ENCODE results near the gene NUP85.
A peak's percentile ranks its signal among the peaks of the same experiment; 100 is the strongest.
"Not testable (repeated sequence)": the region's sequence is repeated elsewhere in the genome, so short reads cannot be mapped to it uniquely, and the experiment has no call there.

The NUP85 gene, protein sequence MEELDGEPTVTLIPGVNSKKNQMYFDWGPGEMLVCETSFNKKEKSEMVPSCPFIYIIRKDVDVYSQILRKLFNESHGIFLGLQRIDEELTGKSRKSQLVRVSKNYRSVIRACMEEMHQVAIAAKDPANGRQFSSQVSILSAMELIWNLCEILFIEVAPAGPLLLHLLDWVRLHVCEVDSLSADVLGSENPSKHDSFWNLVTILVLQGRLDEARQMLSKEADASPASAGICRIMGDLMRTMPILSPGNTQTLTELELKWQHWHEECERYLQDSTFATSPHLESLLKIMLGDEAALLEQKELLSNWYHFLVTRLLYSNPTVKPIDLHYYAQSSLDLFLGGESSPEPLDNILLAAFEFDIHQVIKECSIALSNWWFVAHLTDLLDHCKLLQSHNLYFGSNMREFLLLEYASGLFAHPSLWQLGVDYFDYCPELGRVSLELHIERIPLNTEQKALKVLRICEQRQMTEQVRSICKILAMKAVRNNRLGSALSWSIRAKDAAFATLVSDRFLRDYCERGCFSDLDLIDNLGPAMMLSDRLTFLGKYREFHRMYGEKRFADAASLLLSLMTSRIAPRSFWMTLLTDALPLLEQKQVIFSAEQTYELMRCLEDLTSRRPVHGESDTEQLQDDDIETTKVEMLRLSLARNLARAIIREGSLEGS

DNA sequence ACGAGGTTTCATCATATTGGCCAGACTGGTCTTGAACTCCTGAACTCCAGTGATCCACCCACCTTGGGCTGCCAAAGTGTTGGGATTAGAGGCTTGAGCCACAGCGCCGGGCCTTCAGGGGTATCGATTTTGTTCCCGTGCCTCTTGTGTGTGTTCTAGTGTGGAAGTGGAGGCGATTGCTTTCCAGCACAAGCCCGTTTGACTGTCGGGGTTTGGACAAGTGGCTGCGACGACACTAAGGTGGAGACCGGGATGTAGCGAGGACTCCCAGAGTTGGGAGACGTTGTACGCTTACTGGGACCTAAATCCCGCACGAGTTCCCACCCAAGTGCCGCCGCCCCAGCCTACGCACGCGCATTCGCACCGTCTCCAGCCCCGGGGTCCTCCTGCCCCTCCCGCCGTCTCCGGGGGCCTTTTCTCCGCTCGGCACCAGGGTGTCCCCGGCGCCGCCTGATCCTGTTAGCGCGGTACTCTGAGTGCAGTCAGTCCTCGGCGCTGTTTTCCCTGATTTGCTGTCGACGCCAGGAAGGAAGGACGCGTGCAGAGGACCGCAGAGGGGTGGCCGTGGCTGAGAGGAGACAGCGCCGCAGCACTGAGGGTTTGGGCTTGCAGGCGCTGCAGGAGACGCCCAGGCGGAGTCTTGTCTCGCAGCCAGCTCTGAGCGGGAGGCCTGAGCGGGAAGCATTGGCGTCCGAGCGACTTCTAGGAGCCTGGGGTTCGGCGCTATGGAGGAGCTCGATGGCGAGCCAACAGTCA is at the start of gene NUP85:
Gene NUP85 (plus strand): TSS at position 643 of the 756 bp plus-strand sequence. CDS start 83 bp downstream, at position 726.
- DNase-seq (ENCODE audit: extremely low read depth in 1 of 2, low read depth in 1 of 2), result peak; percentile 84 to 92

DNA sequence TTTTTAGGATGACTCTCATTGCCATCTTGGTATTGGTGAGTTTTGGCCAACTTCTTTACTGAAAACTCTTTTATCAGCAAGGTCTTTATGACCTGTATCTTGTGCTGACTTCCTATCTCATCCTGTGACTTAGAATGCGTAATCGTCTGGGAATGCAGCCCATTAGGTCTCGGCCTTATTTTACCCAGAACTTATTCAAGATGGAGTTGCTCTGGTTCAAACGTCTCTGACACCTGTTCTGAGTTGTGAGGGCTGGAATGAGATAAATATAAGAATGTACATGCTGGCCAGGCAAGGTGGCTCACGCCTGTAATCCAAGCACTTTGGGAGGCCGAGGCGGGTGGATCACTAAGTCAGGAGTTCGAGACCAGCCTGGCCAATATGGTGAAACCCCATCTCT is 47.0 kb upstream of the NUP85 start:
- not testable (repeated sequence) for DNase-seq (ENCODE audit: extremely low read depth in 1 of 2, low read depth in 1 of 2)

DNA sequence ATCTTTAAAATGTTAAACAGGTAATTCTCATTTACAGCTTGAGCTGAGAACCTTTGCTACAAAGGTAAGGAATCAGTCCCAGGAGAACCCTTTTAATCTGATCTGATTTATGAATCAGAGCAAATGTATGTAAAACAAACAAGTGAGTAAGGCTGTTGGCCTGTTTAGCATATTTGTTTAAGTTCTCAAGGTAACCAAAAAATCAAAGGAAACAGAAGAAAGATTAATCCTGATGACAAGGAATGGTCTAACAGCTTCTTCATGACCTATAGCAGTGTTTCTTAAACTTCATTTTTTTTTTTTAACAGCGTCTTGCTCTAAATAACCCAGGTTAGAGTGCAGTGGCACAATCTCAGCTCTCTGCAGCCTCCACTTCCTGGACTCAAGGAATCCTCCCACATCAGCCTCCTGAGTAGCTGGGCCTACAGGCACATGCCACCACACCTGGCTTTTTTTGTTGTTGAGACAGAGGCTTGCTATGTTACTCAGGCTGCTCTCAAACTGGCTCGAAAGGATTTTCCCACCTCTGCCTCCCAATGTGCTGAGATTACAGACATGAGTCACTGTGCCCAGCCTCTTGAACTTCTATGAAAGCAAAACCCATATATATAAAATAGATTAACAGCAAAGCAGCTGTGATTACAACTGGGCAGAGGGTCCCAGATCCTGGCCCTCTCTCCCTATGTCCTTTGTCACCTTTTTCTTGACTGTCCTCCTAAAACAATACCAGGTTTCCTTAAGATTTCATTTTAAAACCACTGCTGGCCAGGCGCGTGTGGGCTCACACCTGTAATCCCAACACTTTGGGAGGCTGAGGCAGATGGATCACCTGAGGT is 46.1 kb upstream of the NUP85 start:
- DNase-seq (ENCODE audit: extremely low read depth in 1 of 2, low read depth in 1 of 2), result no peak

DNA sequence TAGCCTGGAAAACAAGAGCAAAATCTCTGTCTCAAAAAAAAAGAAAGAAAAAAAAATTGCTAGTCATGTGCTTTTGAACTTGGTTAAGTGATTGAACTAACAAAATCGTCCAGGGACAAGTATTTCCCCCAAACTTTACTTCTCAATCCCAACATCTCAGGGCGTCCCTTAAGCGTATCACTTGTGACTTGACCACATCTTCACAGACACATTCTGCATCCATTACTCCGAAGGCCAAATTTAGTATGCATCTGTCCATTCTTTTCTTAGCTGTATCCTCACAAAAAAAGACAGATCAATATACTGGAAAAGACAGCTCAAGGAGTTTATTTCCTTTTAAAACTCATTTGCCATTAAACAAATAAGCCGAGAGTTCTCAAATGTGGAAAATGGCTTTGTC is 45.3 kb upstream of the NUP85 start:
- DNase-seq (ENCODE audit: extremely low read depth in 1 of 2, low read depth in 1 of 2), result no peak

DNA sequence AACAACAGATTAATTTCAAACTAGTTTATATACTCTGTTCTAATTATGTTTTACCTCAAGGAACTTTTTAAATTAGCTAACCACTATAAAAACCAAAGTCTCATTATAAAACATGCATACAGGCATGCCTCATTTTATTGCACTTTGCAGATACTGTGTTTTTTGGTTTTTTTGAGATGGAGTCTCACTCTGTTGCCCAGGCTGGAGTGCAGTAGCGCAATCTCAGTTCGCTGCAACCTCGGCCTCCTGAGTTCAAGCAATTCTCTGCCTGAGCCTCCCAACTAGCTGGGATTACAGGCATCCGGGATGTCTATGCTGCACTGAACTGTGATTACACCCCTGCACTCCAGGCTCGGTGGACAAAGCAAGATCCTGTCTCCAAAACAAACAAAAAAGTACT is 42.4 kb upstream of the NUP85 start:
- DNase-seq (ENCODE audit: extremely low read depth in 1 of 2, low read depth in 1 of 2), result no peak

DNA sequence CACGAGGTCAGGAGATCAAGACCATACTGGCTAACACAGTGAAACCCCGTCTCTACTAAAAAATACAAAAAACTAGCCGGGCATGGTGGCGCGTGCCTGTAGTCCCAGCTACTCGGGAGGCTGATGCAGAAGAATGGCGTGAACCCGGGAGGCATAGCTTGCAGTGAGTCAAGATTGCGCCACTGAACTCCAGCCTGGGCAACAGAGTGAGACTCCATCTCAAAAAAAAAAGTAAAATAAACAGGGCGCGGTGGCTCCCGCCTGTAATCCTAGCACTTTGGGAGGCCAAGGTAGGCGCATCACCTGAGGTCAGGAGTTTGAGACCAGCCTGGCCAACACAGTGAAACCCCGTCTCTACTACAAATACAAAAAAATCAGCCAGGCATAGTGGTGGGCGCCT is 40.9 kb upstream of the NUP85 start:
- DNase-seq (ENCODE audit: extremely low read depth in 1 of 2, low read depth in 1 of 2), result not testable (repeated sequence)

DNA sequence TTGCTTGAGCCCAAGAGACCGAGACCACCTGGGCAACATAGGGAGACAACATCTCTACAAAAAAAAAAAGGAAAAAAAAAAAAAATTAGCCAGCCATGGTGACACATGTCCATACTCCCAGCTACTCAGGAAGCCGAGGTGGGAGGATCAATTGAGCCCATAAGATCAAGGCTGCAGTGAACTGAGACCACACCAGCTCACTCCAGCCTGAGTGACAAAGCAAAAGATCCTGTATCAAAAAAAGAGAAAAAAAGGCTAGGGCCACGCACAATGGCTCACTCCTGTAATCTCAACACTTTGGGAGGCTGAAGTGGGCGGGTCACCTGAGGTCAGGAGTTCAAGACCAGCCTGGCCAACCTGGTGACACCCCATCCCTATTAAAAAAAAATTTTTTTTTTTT is 36.5 kb upstream of the NUP85 start:
- no peak for DNase-seq (ENCODE audit: extremely low read depth in 1 of 2, low read depth in 1 of 2)

DNA sequence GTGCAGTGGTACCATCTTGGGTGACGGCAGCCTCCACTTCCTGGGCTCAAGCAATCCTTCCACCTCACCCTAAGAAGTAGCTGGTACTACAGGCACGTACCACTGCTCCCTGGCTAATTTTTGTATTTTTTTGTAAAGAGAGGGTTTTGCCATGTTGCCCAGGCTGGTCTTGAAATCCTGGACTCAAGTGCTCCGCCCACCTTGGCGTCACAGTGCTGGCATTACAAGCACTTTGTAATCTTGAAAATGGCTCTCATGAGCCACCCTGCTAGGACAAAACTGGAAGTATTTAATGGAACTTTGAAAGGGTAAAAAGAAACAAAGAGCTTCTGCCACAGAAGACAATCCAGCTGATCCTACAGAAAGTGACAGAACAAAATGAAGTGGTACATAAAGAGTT is 32.0 kb upstream of the NUP85 start:
- DNase-seq (ENCODE audit: extremely low read depth in 1 of 2, low read depth in 1 of 2), result no peak

DNA sequence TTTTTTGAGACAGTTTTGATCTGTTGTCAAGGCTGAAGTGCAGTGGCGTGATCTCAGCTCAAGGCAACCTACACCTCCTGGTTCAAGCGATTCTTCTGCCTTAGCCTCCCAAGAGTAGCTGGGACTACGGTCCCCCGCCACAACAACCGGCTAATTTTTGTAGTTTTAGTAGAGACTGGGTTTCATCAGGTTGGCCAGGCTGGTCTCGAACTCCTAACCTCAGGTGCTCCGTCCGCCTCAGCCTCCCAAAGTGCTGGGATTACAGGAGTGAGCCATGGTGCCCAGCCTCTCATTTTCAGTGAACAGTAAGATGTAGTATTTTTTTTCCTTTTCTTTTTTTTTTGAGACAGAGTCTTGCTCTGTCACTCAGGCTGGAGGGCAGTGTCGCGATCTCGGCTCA is 30.5 kb upstream of the NUP85 start:
- DNase-seq (ENCODE audit: extremely low read depth in 1 of 2, low read depth in 1 of 2), result no peak

DNA sequence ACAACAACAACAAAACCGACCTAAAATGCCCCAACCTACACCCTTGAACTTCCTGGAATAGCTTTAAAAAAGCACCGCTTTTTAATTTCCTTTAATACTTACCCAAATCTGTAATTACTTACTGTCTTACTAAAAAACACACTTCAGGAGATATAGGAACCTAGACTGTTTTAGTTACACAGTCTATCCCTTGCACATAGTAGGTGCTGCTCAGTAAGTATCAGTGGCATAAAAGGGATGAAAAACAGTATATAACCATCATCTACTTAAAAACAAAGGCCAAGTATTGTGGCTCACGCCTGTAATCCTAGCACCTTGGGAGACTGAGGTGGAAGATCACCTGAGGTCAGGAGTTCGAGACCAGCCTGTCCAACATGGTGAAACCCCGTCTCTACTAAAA is 28.9 kb upstream of the NUP85 start:
- DNase-seq (ENCODE audit: extremely low read depth in 1 of 2, low read depth in 1 of 2), result no peak

DNA sequence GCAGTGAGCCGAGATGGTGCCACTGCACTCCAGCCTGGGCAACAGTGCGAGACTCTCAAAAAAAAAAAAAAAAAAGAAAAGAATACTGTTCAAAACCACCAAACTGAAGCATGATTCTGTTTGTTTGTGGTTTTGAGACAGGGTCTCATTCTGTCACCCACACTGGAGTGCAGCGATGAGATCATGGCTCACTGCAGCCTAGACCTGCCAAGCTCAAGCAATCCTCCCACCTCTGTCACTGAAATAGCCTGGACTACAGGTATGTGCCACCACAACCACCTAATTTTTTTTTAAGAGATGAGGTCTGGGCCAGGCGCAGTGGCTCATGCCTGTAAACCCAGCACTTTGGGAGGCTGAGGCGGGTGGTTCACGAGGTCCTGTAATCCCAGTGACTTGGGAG is 27.0 kb upstream of the NUP85 start:
- no peak for DNase-seq (ENCODE audit: extremely low read depth in 1 of 2, low read depth in 1 of 2)

DNA sequence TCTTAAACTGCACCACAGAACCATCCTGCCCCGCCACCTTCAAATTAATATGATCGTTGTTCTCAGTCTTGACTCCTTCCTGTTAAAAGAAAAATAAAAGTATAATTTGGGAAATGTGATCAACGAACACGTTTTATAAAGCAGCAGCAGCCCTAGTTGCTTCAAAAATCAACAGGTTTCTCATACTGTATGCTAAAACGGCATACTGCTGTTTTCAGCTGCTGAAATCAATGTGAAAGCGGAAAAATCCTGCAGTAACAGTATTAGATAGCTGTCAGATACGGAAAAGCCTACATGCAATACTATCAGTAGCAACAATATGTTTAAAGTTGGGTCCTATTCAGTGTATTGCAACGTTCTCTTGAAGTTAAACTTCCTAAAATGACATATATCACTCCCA is 24.4 kb upstream of the NUP85 start:
- no peak for DNase-seq (ENCODE audit: extremely low read depth in 1 of 2, low read depth in 1 of 2)

DNA sequence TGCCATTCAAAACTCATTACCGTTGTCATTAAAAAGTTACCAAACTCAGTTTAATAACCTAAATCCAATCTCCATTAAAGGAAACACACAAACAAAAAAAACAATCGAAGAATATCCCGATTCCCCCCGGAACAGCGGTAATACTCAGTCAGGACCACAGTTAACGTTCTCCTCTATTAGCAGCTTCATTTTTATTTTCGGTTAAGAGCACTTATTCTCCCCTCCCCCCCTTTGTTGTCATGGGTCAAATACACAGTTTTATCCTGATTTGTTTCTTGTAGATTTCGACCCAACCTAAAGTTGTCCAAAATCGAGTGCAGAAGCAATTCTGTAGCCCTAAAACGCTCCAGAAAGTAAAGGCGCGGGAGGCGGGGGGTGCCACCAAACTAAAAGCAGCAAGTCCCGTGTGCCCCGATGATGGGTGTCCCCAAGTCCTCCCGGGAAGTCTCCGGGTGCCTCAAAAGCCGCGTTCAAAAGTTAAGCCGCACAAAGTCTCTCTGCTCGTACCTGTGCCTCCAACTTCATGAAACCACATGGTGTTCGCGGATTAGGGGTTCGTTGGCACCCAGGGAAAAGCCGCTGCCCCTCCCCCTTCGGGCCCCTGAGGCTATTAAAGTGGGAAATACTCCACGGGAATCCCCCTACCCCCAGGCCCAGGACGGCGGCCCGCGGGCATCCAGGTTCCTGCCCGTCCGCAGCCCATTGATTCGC is 23.7 kb upstream of the NUP85 start:
- peak in 1 of 2 donors; percentile 17 for DNase-seq (ENCODE audit: extremely low read depth in 1 of 2, low read depth in 1 of 2)

DNA sequence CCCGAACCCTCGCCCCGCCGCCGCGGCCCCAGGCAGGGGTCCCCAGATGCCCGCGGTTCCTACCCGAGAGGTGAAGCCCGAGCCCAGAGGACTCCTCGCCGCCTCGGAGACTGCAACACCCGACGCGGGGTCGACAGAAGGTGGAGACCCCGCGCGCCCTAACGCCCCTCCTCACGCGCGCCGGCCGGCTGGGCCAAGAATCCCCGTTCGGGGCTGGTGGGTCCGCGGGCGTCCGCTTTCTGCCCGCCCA is 23.2 kb upstream of the NUP85 start:
- no peak for DNase-seq (ENCODE audit: extremely low read depth in 1 of 2, low read depth in 1 of 2)

DNA sequence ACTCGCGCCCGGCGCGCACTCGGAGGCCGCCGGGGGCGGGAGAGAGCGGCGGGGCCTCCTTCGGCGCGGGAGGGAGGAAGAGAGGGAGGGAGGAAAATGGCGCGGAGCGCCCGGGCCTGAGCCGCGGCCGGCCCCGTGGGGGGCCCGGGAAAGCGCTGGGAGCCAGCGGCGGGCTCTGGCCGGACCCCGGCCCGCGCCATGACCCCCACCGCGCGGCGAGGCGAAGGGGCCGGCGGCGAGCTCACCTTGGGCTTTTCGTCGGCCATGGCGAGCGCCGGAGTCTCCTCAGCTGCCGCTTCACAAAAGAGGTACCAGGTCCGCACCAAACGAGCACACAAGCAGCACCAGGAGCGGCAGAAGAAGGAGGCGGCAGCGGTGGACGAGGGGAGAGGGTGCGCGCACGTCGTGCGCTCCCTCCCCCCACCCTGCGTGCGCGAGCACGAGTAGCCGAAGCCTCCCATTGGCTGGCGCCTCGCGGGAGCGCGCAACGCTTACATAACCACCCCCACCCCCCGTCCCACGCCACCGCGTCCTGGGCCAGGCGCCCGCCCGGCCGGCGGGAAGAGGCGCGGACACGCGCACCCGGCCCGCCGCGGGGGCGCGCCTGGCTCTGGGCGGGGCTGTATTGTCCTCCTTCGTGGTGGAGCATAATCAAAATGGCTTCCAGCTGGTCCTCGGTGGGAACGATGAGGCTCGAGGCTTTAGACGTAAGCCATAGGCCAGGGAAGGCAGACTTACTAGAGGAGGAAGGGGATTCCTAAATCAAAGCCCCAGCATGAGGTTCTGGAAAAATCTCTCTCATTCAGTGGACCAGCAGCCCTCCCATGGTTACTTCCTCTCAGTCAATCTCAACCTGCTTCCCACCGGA is 22.7 kb upstream of the NUP85 start, which contains the start of gene SUMO2:
Gene SUMO2 (minus strand): TSS at position 391 of the 868 bp plus-strand sequence. CDS start 125 bp downstream, at position 266.
- peak; percentile 86 to 91 for DNase-seq (ENCODE audit: extremely low read depth in 1 of 2, low read depth in 1 of 2)

DNA sequence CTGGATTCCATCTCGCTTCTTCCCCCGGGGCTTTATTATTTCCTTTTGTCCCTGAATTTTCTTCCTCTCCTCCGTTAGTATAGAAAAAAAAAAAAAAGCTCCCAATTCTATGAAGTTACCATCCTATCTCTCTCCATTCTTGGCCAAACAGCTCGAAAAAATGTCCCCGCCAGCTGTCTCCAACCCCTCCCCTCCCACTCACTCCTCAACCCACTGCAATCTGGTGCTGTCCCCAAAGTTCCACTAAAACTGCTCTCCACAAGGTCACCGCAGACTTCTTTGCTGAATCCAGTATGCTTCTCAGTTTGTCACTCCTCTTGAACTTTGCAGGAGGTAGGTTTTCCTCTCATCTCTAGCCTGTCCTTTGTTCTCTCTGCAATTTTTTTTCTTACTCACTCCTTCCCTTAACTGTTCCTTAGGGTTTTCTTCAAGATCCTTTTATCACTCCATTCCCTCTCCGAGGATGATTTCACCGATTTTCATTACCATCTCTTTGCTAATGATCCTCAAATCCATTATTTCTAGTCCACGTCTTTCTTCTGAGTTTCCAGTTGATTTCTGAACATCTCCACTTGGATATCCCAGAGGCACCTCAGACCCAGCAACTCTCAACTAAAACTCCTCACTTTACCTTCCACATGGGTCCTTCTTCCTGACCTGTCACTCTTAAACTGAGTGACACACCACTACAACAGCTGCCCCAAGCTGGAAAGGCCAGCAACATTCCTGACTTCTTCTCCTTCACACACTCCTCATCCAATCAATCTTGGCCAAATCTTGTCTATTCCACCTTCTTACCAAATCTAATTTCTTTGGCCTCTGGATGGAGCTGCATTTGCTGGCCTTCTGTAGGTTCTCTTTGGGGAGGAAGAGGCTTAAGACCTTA is 21.2 kb upstream of the NUP85 start:
- DNase-seq (ENCODE audit: extremely low read depth in 1 of 2, low read depth in 1 of 2), result no peak

DNA sequence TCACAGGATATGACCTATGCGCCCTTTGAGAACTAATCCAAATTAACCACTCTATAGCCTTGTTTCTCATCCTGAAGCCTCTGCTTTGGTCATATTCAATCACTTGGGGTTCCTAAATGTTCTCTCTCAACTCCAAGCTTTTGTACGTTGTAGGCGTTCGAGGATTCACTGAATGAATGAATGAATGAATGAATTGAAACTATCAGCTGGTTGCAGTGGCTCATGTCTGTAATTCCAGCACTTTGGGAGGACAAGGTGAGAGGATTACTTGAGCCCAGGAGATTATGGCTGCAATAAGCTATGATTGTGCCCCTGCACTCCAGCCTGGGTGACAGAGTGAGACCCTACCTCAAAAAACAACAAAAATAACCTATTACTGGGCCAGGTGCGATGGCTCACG is 16.9 kb upstream of the NUP85 start:
- no peak for DNase-seq (ENCODE audit: extremely low read depth in 1 of 2, low read depth in 1 of 2)

DNA sequence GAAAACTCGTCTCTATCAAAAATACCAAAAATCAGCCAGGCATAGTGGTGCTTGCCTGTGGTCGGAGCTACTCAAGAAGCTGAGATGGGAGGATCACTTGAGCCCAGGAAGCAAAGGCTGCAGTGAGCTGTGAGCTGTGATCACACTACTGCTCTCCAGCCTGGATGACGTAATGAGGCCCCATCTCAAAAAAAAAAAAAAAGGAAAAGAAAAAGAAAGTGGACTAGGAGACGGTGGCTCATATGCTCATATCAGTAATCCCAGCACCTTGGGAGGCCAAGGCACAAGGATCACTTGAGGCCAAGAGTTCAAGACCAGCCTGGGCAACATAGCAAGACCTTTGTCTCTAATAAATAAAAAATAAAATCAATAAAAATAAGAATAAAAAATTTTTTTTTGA is 13.9 kb upstream of the NUP85 start:
- no peak for DNase-seq (ENCODE audit: extremely low read depth in 1 of 2, low read depth in 1 of 2)
